ES-I3 (cell line): ENCODE results near the gene KARS1.
"Not testable (repeated sequence)": the region's sequence is repeated elsewhere in the genome, so short reads cannot be mapped to it uniquely, and the experiment has no call there.

Experiments used
- H3K36me3 ChIP-seq: 2 replicates; pipeline ENCODE4 v1.6.1; 2013; ENCODE audit warnings: mild to moderate bottlenecking, low read length, control low read depth, moderate library complexity; ENCODE audit not compliant: insufficient read depth
- H3K4me1 ChIP-seq: 2 replicates; pipeline ENCODE4 v1.6.1; 2013; ENCODE audit warnings: mild to moderate bottlenecking, control low read depth, low read length; ENCODE audit not compliant: insufficient read depth
- H3K9ac ChIP-seq: 2 replicates; pipeline ENCODE4 v1.6.1; 2013; ENCODE audit warnings: low read depth, mild to moderate bottlenecking, low read length, moderate library complexity
- H3K9me3 ChIP-seq: 2 replicates; pipeline ENCODE4 v1.6.1; 2013; ENCODE audit warnings: mild to moderate bottlenecking, low read length, moderate library complexity; ENCODE audit not compliant: control insufficient read depth, insufficient read depth

The KARS1 gene

GRCh38 chr16:75617121-75617520, 30.3 kb downstream of the KARS1 start:
- no peaks in the 10 kb centered on the region for H3K9me3 ChIP-seq
- no peaks in the 10 kb centered on the region for H3K4me1 ChIP-seq
- no peak overlapping the region for H3K9ac ChIP-seq
- peaks cover 32% of the 10 kb centered on the region for H3K36me3 ChIP-seq

GRCh38 chr16:75616521-75617010, 30.9 kb downstream of the KARS1 start:
- H3K4me1 ChIP-seq, result no peaks in the 10 kb centered on the region
- no peaks in the 10 kb centered on the region for H3K9me3 ChIP-seq
- H3K36me3 ChIP-seq, result peaks cover 35% of the 10 kb centered on the region
- no peak overlapping the region for H3K9ac ChIP-seq

- H3K9ac ChIP-seq, result no peak overlapping the region
- H3K4me1 ChIP-seq, result no peaks in the 10 kb centered on the region
- peaks cover 38% of the 10 kb centered on the region for H3K36me3 ChIP-seq
- no peaks in the 10 kb centered on the region for H3K9me3 ChIP-seq
These were observed 31.8 kb downstream of the KARS1 start for GRCh38 chr16:75615619-75616018.

- H3K4me1 ChIP-seq, result no peaks in the 10 kb centered on the region
- H3K9ac ChIP-seq, result no peak overlapping the region
- peaks cover 41% of the 10 kb centered on the region for H3K36me3 ChIP-seq
- no peaks in the 10 kb centered on the region for H3K9me3 ChIP-seq
These were observed 33.2 kb downstream of the KARS1 start for GRCh38 chr16:75614066-75614897.

- no peaks in the 10 kb centered on the region; the same call in 1 of the 2 replicates for H3K9me3 ChIP-seq
- no peak overlapping the region for H3K9ac ChIP-seq
- H3K4me1 ChIP-seq, result no peaks in the 10 kb centered on the region
- H3K36me3 ChIP-seq, result peaks cover 37% of the 10 kb centered on the region
These were observed 41.0 kb downstream of the KARS1 start for GRCh38 chr16:75606507-75606906.

GRCh38 chr16:75603241-75603640, 44.2 kb downstream of the KARS1 start:
- H3K9ac ChIP-seq, result no peak overlapping the region
- H3K36me3 ChIP-seq, result peaks cover 42% of the 10 kb centered on the region
- no peaks in the 10 kb centered on the region for H3K4me1 ChIP-seq
- H3K9me3 ChIP-seq, result no peaks in the 10 kb centered on the region; the same call in 1 of the 2 replicates

GRCh38 chr16:75599452-75600277, 47.8 kb downstream of the KARS1 start:
- H3K9ac ChIP-seq, result no peak overlapping the region
- peaks cover 41% of the 10 kb centered on the region for H3K36me3 ChIP-seq
- H3K4me1 ChIP-seq, result peaks cover 7% of the 10 kb centered on the region
- H3K9me3 ChIP-seq, result no peaks in the 10 kb centered on the region; the same call in 1 of the 2 replicates

- peaks cover 30% of the 10 kb centered on the region for H3K4me1 ChIP-seq
- H3K36me3 ChIP-seq, result peaks cover 5% of the 10 kb centered on the region; the same call in 1 of the 2 replicates
- peak overlapping the region; percentile 40 for H3K9ac ChIP-seq
- H3K9me3 ChIP-seq, result no peaks in the 10 kb centered on the region
These were observed 53.3 kb downstream of the KARS1 start for GRCh38 chr16:75593825-75594820.

GRCh38 chr16:75593308-75593707, 54.2 kb downstream of the KARS1 start:
- H3K9me3 ChIP-seq, result no peaks in the 10 kb centered on the region
- no peak overlapping the region for H3K9ac ChIP-seq
- H3K4me1 ChIP-seq, result peaks cover 30% of the 10 kb centered on the region
- peaks cover 5% of the 10 kb centered on the region; the same call in 1 of the 2 replicates for H3K36me3 ChIP-seq

- not testable (repeated sequence) for H3K9me3 ChIP-seq, H3K9ac ChIP-seq, H3K36me3 ChIP-seq
- peaks cover 30% of the 10 kb centered on the region for H3K4me1 ChIP-seq
These were observed 55.5 kb downstream of the KARS1 start for GRCh38 chr16:75591927-75592326.

- H3K9ac ChIP-seq, result no peak overlapping the region
- no peaks in the 10 kb centered on the region for H3K36me3 ChIP-seq
- peaks cover 30% of the 10 kb centered on the region for H3K4me1 ChIP-seq
- H3K9me3 ChIP-seq, result no peaks in the 10 kb centered on the region
These were observed 56.3 kb downstream of the KARS1 start for GRCh38 chr16:75590920-75591843.

- Histone ChIP-seq H3K9me3 (no peaks in the 10 kb centered on the region), H3K4me1 (peaks cover 20% of the 10 kb centered on the region), H3K9ac (no peak overlapping the region), H3K36me3 (no peaks in the 10 kb centered on the region)
These were observed 58.2 kb downstream of the KARS1 start for GRCh38 chr16:75589306-75589705.

- no peaks in the 10 kb centered on the region for H3K9me3 ChIP-seq
- peaks cover 19% of the 10 kb centered on the region for H3K4me1 ChIP-seq
- H3K36me3 ChIP-seq, result no peaks in the 10 kb centered on the region
- no peak overlapping the region for H3K9ac ChIP-seq
These were observed 58.7 kb downstream of the KARS1 start for GRCh38 chr16:75588716-75589115.
